Myometrial cell (primary cell): ENCODE data around the gene RBMS2. TPM values are rescaled to one million over a fixed set of nuclear protein-coding genes. Genes with fewer than 3 reads are reported as not detected.

Source experiments
- total RNA-seq: library from RNA; depleted of rRNA; stranded (reverse); fragments of >200 nt; gene quantifications from 2 replicates; pipeline ENCODE4 v1.2.3, GENCODE V29; 2015

RBMS2 gene
- 13.6 and 16.4 TPM in 2 replicates for total RNA-seq

GRCh38 chr12:56521590-56522371 lies at the start of gene RBMS2:
TSS of gene RBMS2 (plus strand) at chr12:56521820. CDS start at chr12:56522024, 204 bp downstream.

DNA sequence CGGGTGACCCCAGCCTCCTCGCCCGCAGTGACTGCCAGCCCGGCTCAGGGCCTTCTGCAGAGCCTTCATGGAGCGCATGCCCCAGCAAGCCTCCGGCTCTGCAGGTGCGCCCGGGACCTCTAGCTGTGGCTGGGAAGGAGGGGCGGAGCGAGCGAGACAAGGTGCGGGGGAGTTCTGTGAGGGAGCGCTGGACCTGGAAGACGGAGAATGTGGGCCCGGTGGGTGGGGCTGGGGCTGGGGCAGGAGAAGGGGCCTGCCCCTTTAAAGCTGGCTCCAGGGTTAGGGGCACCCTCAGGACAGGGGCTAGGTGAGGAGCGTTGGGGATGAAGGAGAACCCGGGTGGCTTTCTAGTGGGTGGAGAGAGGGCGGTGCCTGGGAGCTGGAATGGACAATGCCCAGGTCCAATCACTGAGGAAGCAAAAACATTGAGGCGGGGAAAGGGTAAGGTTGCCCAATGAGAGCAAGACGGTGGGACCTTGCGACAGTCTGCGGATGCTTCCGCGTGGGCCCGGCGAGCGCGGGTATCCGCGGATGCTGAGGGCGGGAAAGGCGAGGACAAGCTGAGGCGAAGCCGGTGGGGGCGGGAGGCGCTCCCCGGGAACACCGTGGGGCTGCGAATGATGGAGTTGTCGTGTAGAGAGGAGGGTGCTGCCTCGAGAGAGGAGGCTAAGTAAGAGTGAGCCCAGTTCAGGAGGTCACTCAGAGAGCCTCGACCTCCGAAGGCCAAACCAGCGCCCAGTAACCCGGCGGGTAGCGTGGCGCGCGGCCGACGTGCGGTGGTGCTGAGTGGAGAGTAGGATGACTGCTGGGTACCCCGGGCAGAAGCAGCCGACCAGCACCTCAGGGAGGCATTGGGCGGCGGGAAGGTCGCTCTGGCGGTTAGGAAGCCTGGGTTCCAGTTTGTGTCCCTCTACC lies 33.3 kb upstream of the RBMS2 start, which contains the start of gene GLS2:
Gene GLS2, minus strand, starts transcription at position 121 of the 915 bp plus-strand sequence. Its CDS starts 43 bp downstream, at position 78.

DNA sequence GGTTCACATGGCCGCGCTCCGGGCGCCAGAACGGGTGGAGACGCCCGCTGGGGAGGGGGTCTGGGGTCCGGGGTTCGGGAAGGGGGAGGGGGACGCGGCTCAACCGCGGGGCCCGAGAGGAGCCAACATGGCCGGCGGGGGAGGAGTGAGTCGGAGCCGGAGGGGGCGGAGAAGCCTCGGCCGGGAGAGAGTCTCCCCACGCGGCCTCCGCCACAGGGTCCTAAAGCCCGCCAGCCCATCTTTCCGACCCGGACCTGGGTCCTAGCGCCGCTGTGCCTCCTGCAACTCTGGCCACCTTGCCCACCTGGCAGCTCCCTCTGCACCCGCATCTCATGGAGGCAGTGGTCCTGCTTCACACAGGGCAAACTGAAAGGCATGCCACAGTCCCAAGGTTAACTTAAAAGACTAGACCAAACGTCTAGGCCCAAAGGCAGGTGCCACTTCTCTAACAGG lies 108.6 kb downstream of the RBMS2 start, which contains the start of gene BAZ2A:
Gene BAZ2A, minus strand, starts transcription at position 147 of the 453 bp plus-strand sequence. CDS start 12,796 bp downstream, outside the sequence.

Other genes with a start within 250 kb of the RBMS2 start
- gene CS, start 221.5 kb upstream of the RBMS2 start, total RNA-seq, result 141 and 149 TPM in 2 replicates
- 110 and 166 TPM in 2 replicates for gene CNPY2, start 205.8 kb upstream of the RBMS2 start, total RNA-seq
- gene PAN2, start 187.8 kb upstream of the RBMS2 start, total RNA-seq, result 13.3 and 13.8 TPM in 2 replicates
- not detected in 2 replicates for gene IL23A, start 182.9 kb upstream of the RBMS2 start, total RNA-seq
- gene STAT2, start 161.7 kb upstream of the RBMS2 start, total RNA-seq, result 135 and 143 TPM in 2 replicates
- not detected in 2 replicates for gene APOF, start 159.0 kb upstream of the RBMS2 start, total RNA-seq
- 13.3 and 19.7 TPM in 2 replicates for gene TIMELESS, start 72.4 kb upstream of the RBMS2 start, total RNA-seq
- gene MIP, start 67.2 kb upstream of the RBMS2 start, total RNA-seq, result not detected in 2 replicates
- gene SPRYD4, start 53.2 kb upstream of the RBMS2 start, total RNA-seq, result 1.4 and 1.8 TPM in 2 replicates
- 0.71 TPM in 1 of 2 replicates, not detected in the other for gene GLS2, start 33.7 kb upstream of the RBMS2 start, total RNA-seq
- 21.9 and 27.1 TPM in 2 replicates for gene BAZ2A, start 108.5 kb downstream of the RBMS2 start, total RNA-seq
- 627 and 689 TPM in 2 replicates for gene ATP5F1B, start 124.2 kb downstream of the RBMS2 start, total RNA-seq
- gene PTGES3, start 166.5 kb downstream of the RBMS2 start, total RNA-seq, result 102 and 110 TPM in 2 replicates
- gene NACA, start 203.5 kb downstream of the RBMS2 start, total RNA-seq, result 1,069 and 1,145 TPM in 2 replicates
- 11.5 and 12.4 TPM in 2 replicates for gene PRIM1, start 230.5 kb downstream of the RBMS2 start, total RNA-seq
- gene HSD17B6, start 241.5 kb downstream of the RBMS2 start, total RNA-seq, result 2.7 and 2.9 TPM in 2 replicates